Endothelial cell of umbilical vein (primary cell): Measurements from ENCODE around the gene PLCD3. TPM values are rescaled to one million over a fixed set of nuclear protein-coding genes. Genes with fewer than 3 reads are reported as not detected.

ENCODE experiments used
- BruUV-seq: library from RNA; stranded (reverse); fragments of 400-500 nt; replicated peaks from 2 replicates; lab custom pipeline; 2021; lab: Mats Ljungman, UMichigan
- CTCF ChIA-PET: fragments of 300-600, 350-600 bp; sonication (Branson Sonifier 250); formaldehyde crosslinking; loops from one replicate; lab custom pipeline; 2021; ENCODE audit warnings: antibody characterized with exemption, inconsistent platforms; lab: Charles Lee
- POLR2A ChIA-PET: fragments of 300-600, 350-600 bp; sonication (Branson Sonifier 250); formaldehyde crosslinking; loops from one replicate; lab custom pipeline; 2021; ENCODE audit warnings: antibody characterized with exemption, inconsistent platforms; lab: Charles Lee
- DNase-seq: peaks from one replicate; pipeline ENCODE4 v3.0.0-alpha.2; 2011; ENCODE audit warnings: low read depth, low spot score
- FAIRE-seq: peaks from 2 replicates; lab custom pipeline; 2011; peaks lifted over from hg19 to GRCh38; lab: Jason Lieb, UNC
- H2AFZ ChIP-seq: 2 replicates; pipeline ENCODE4 v1.6.0; 2012; ENCODE audit warnings: low read depth, low read length, control low read depth, inconsistent platforms
- H3K27ac ChIP-seq: 2 replicates; pipeline ENCODE4 v1.5.1; 2011; ENCODE audit warnings: low read depth, mild to moderate bottlenecking, control low read depth, low read length, moderate library complexity; ENCODE audit not compliant: insufficient read depth
- H3K27me3 ChIP-seq, 2 experiments: 2 replicates each; pipeline versions ENCODE4 v1.6.0 to v1.6.1; 2011; ENCODE audit warnings: low read length in 2 of 2, mixed read lengths in 1 of 2; ENCODE audit not compliant: control insufficient read depth in 2 of 2, insufficient read depth in 2 of 2
- H3K36me3 ChIP-seq, 2 experiments: 2 replicates in 1 of 2; 3 replicates in 1 of 2; pipeline ENCODE4 v1.5.1; 2011; ENCODE audit warnings: low read length in 2 of 2, mild to moderate bottlenecking in 1 of 2, moderate library complexity in 1 of 2; ENCODE audit not compliant: control insufficient read depth in 2 of 2, insufficient read depth in 2 of 2; ENCODE audit errors: extremely low read depth in 1 of 2
- H3K4me1 ChIP-seq: 3 replicates; pipeline ENCODE4 v1.5.1; 2011; ENCODE audit warnings: mild to moderate bottlenecking, low read length; ENCODE audit not compliant: control insufficient read depth, insufficient read depth; ENCODE audit errors: extremely low read depth
- H3K4me2 ChIP-seq: 2 replicates; pipeline ENCODE4 v1.6.1; 2011; ENCODE audit warnings: low read length, control low read depth, mixed read lengths; ENCODE audit not compliant: insufficient read depth
- H3K4me3 ChIP-seq, 3 experiments: fragments of 200-600 bp in 1 of 3; sonication (generic), shearing (Covaris generic) in 1 of 3; replicated peaks in 1 of 3; 2 replicates each; pipeline ENCODE4 v1.5.1; 2011 to 2016; ENCODE audit warnings: control low read depth in 3 of 3, low read length in 3 of 3, mild to moderate bottlenecking in 2 of 3, inconsistent platforms in 1 of 3, low read depth in 1 of 3, moderate library complexity in 1 of 3; ENCODE audit not compliant: insufficient read depth in 1 of 3
- H3K79me2 ChIP-seq: 2 replicates; pipeline ENCODE4 v1.6.0; 2012; ENCODE audit warnings: low read length, inconsistent platforms; ENCODE audit not compliant: control insufficient read depth, insufficient read depth
- H3K9ac ChIP-seq: replicated peaks from 2 replicates; pipeline ENCODE3; 2011; ENCODE audit warnings: low read length, control low read depth; ENCODE audit not compliant: insufficient read depth; ENCODE audit errors: extremely low read depth
- H3K9me1 ChIP-seq: replicated peaks from 3 replicates; pipeline ENCODE4 v1.6.0; 2011; ENCODE audit warnings: mild to moderate bottlenecking, low read length; ENCODE audit not compliant: control insufficient read depth, insufficient read depth; ENCODE audit errors: extremely low read depth
- H3K9me3 ChIP-seq: replicated peaks from 2 replicates; pipeline ENCODE4 v1.5.1; 2012; ENCODE audit warnings: low read length, inconsistent platforms; ENCODE audit not compliant: control insufficient read depth, insufficient read depth
- H4K20me1 ChIP-seq: replicated peaks from 2 replicates; pipeline ENCODE3; 2011; ENCODE audit warnings: mild to moderate bottlenecking, low read length; ENCODE audit not compliant: control insufficient read depth, insufficient read depth; ENCODE audit errors: extremely low read depth
- CTCF ChIP-seq, 2 donors: IDR thresholded peaks; 1 replicate in 1 of 2; 2 replicates in 1 of 2; pipeline ENCODE4 v1.5.1; 2011; ENCODE audit warnings: low read length in 2 of 2, mild to moderate bottlenecking in 2 of 2, moderate library complexity in 2 of 2, control low read depth in 1 of 2, inconsistent platforms in 1 of 2, low read depth in 1 of 2; ENCODE audit not compliant: insufficient read depth in 1 of 2; ENCODE audit errors: extremely low read depth in 1 of 2
- EZH2 ChIP-seq: IDR thresholded peaks from 2 replicates; pipeline ENCODE4 v1.6.1; 2012; ENCODE audit warnings: borderline replicate concordance, low read depth, mild to moderate bottlenecking, moderate library complexity, low read length, inconsistent platforms; ENCODE audit not compliant: severe bottlenecking
- FOS ChIP-seq: IDR thresholded peaks from 2 replicates; pipeline ENCODE4 v1.6.1; 2011; ENCODE audit warnings: mild to moderate bottlenecking, low read length, moderate library complexity, borderline replicate concordance; ENCODE audit not compliant: insufficient read depth
- GATA2 ChIP-seq: IDR thresholded peaks from 2 replicates; pipeline ENCODE4 v1.7.0; 2011; ENCODE audit warnings: low read depth, mild to moderate bottlenecking, moderate library complexity, mixed read lengths, low read length; ENCODE audit not compliant: insufficient read length, insufficient read depth
- JUN ChIP-seq: IDR thresholded peaks from 2 replicates; pipeline ENCODE4 v1.6.1; 2011; ENCODE audit warnings: borderline replicate concordance, low read depth; ENCODE audit not compliant: insufficient read length, insufficient read depth
- MAX ChIP-seq: IDR thresholded peaks from 2 replicates; pipeline ENCODE4 v1.6.1; 2011; ENCODE audit not compliant: insufficient read depth, insufficient read length
- MYC ChIP-seq: IDR thresholded peaks from one replicate; pipeline ENCODE4 v1.6.1; 2011; ENCODE audit warnings: mild to moderate bottlenecking, low read depth, low read length
- POLR2A ChIP-seq: IDR thresholded peaks from 2 replicates; pipeline ENCODE4 v1.6.1; 2012; ENCODE audit warnings: low read depth, mild to moderate bottlenecking, control low read depth, low read length
- POLR2AphosphoS5 ChIP-seq: IDR thresholded peaks from 2 replicates; pipeline ENCODE4 v1.6.1; 2012; ENCODE audit warnings: low read depth, mild to moderate bottlenecking, control low read depth, low read length, moderate library complexity; ENCODE audit not compliant: insufficient read depth
- dilution Hi-C: fragments of 300-500 bp; cut with MboI; formaldehyde crosslinking; loops from one replicate; pipeline ENCODE4 v1.15.0; 2019; ENCODE audit warnings: low sequenced_read_pairs; ENCODE audit not compliant: extremely low pct_ligation_motif_present
- intact Hi-C: fragments of 100-400 bp; cut with micrococcal nuclease; formaldehyde crosslinking; loops from one replicate; pipeline ENCODE4 v1.10.0; 2022
- polyA plus RNA-seq, 4 experiments: library from polyadenylated mRNA; depleted of rRNA in 3 of 4; stranded (reverse) in 3 of 4; unstranded in 1 of 4; fragments of >200 nt; gene quantifications; 2 replicates each; pipeline versions ENCODE4 v1.2.1 to v1.2.3, GENCODE V29; 2011 to 2012; ENCODE audit warnings: missing spikeins in 1 of 4
- total RNA-seq: library from RNA; stranded (reverse); gene quantifications from 2 replicates; pipeline ENCODE4 v1.2.3, GENCODE V29; 2021

Gene PLCD3
- total and polyA plus RNA-seq, 2 donors (not counting 3 experiments of a cell fraction or from before 2014, with no cell fraction given) = 30.4 to 43.1 TPM

DNA sequence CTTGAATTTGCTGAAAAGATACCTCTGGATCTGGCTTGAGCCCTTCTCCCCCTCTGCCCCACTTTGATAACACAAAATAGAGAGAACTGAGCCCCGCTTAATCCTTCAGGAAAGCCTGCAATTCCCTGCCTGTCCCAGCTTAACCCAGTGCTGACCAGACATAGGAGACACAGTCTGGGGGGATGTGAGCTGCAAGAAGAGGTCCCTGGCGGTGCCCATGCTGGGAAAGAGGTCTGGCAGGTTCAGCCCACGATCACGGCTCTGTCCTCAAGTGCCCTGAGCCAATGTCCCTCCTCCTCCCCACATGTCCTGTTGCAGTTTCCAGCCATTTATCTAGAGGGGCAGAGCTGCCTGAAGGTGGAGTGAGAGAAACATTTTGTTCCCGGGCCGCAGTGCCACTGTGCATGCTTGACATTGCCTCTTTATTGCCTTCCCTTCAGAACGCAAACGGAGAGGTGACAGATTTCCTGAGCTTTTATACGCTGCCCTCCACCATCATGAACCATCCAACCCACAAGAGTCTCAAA, 29.0 kb downstream of the PLCD3 start:
- no peak for FAIRE-seq

More for the DNA sequence above, 29.0 kb downstream of the PLCD3 start:
- no peaks in the 10 kb centered on the region for H3K9me1 ChIP-seq
- H2AFZ ChIP-seq = no peak overlapping the region
- ChIA-PET CTCF (interaction anchor here (2.0 to 4.3 kb wide), 2 partner anchors 14 to 32 kb away, joined by 6 to 26 read pairs; partner anchors contain the start of gene ACBD4), POLR2A (no interaction called here)
- H3K4me1 ChIP-seq = no peaks in the 10 kb centered on the region
- peaks cover 36 to 65% of the 10 kb centered on the region in 2 experiments for H3K36me3 ChIP-seq
- dilution Hi-C loops = no loop called here
- intact Hi-C loops = no loop called here
- H4K20me1 ChIP-seq = no peaks in the 10 kb centered on the region
- BruUV-seq = no TSS peak
- no peak overlapping the region for H3K4me3 ChIP-seq
- H3K4me2 ChIP-seq = no peak overlapping the region
- H3K79me2 ChIP-seq = no peaks in the 10 kb centered on the region
- H3K27me3 ChIP-seq = no peaks in the 10 kb centered on the region
- H3K9ac ChIP-seq = no peak overlapping the region
- no peak for DNase-seq
- H3K27ac ChIP-seq = no peak overlapping the region
- no peak for TF ChIP-seq GATA2
- no peak for TF ChIP-seq CTCF (IDR thresholded peaks at IDR 0.05; ENCODE audit: extremely low read depth in 1 of 2, insufficient read depth in 1 of 2, low read depth in 1 of 2, low read length in 2 of 2)
- no peak for TF ChIP-seq POLR2A
- TF ChIP-seq FOS = no peak
- TF ChIP-seq POLR2AphosphoS5 = no peak
- TF ChIP-seq MYC = no peak
- TF ChIP-seq MAX = no peak
- no peak for TF ChIP-seq JUN
- no peak for TF ChIP-seq EZH2
- H3K9me3 ChIP-seq = no peaks in the 10 kb centered on the region
